Liver (tissue), 9 donors: ENCODE results near the gene FAM217A. TPM values are rescaled to one million over a fixed set of nuclear protein-coding genes. Genes with fewer than 3 reads are reported as not detected.

Experiments used
- DNase-seq: peaks from one replicate; pipeline ENCODE4 v3.0.0-alpha.2; 2017; ENCODE audit warnings: low spot score
- H3K27ac ChIP-seq, 2 donors: one replicate each; pipeline ENCODE4 v1.7.0; 2013; ENCODE audit warnings: inconsistent platforms in 2 of 2, low read length in 2 of 2, control low read depth in 1 of 2, low read depth in 1 of 2, mild to moderate bottlenecking in 1 of 2
- H3K27me3 ChIP-seq, 4 donors: one replicate each; pipeline versions ENCODE4 v1.6.1 to v1.7.0; 2013; ENCODE audit warnings: low read length in 3 of 4, inconsistent platforms in 1 of 4, mild to moderate bottlenecking in 1 of 4, moderate library complexity in 1 of 4; ENCODE audit not compliant: control insufficient read depth in 4 of 4, insufficient read depth in 4 of 4
- H3K36me3 ChIP-seq, 4 donors: one replicate each; pipeline versions ENCODE4 v1.6.1 to v1.7.0; 2013; ENCODE audit warnings: low read length in 3 of 4, mild to moderate bottlenecking in 3 of 4, low read depth in 1 of 4, moderate library complexity in 1 of 4; ENCODE audit not compliant: control insufficient read depth in 4 of 4, insufficient read depth in 3 of 4
- H3K4me1 ChIP-seq, 4 donors: one replicate each; pipeline versions ENCODE4 v1.6.1 to v1.7.0; 2013; ENCODE audit warnings: low read length in 3 of 4, mild to moderate bottlenecking in 3 of 4, moderate library complexity in 1 of 4; ENCODE audit not compliant: control insufficient read depth in 4 of 4, insufficient read depth in 4 of 4
- H3K4me3 ChIP-seq, 3 donors: one replicate each; pipeline versions ENCODE4 v1.6.1 to v1.7.0; 2013; ENCODE audit warnings: low read length in 3 of 3, control low read depth in 1 of 3, low read depth in 1 of 3, mild to moderate bottlenecking in 1 of 3
- H3K9ac ChIP-seq, 2 donors: one replicate each; pipeline ENCODE4 v1.7.0; 2013; ENCODE audit warnings: low read length in 2 of 2, mild to moderate bottlenecking in 2 of 2, moderate library complexity in 2 of 2, control low read depth in 1 of 2, low read depth in 1 of 2
- H3K9me3 ChIP-seq, 4 donors: one replicate each; pipeline versions ENCODE4 v1.6.1 to v1.7.0; 2013; ENCODE audit warnings: low read length in 3 of 4; ENCODE audit not compliant: control insufficient read depth in 4 of 4
- CTCF ChIP-seq: fragments of 150-350 bp; IDR thresholded peaks from 2 replicates; pipeline ENCODE4 v1.5.1; 2017; ENCODE audit warnings: improper control_type of control experiment, low read depth, low read length; ENCODE audit not compliant: missing input control
- FOXA2 ChIP-seq: IDR thresholded peaks from 2 replicates; pipeline ENCODE4 v1.6.1; 2016; ENCODE audit warnings: antibody characterized with exemption
- HNF4A ChIP-seq, 2 donors: conservative IDR thresholded peaks; 2 replicates each; pipeline ENCODE4 v1.6.1; 2016; ENCODE audit warnings: antibody characterized with exemption in 2 of 2, mild to moderate bottlenecking in 2 of 2
- HNF4G ChIP-seq: IDR thresholded peaks from 2 replicates; pipeline ENCODE4 v1.6.1; 2016; ENCODE audit warnings: antibody characterized with exemption
- NR2F2 ChIP-seq: IDR thresholded peaks from 2 replicates; pipeline ENCODE4 v1.6.1; 2016; ENCODE audit warnings: antibody characterized with exemption
- RAD21 ChIP-seq, 2 donors: IDR thresholded peaks; 2 replicates each; pipeline ENCODE4 v1.6.1; 2016; ENCODE audit warnings: antibody characterized with exemption in 2 of 2, mild to moderate bottlenecking in 2 of 2
- REST ChIP-seq: IDR thresholded peaks from 2 replicates; pipeline ENCODE4 v1.6.1; 2016; ENCODE audit warnings: antibody characterized with exemption, mild to moderate bottlenecking
- SP1 ChIP-seq: IDR thresholded peaks from 2 replicates; pipeline ENCODE4 v1.6.1; 2018; ENCODE audit warnings: antibody characterized with exemption, mild to moderate bottlenecking
- TAF1 ChIP-seq: conservative IDR thresholded peaks from 2 replicates; pipeline ENCODE4 v1.6.1; 2016; ENCODE audit warnings: antibody characterized with exemption, mild to moderate bottlenecking
- YY1 ChIP-seq: IDR thresholded peaks from 2 replicates; pipeline ENCODE4 v1.6.1; 2016; ENCODE audit warnings: antibody characterized with exemption, mild to moderate bottlenecking
- WGBS: extraction: QIAGEN DNeasy Blood & Tissue Kit; methylation state at CpG from one replicate; pipeline ENCODE4 v1.1.7; 2013; 5-methylcytosine and 5-hydroxymethylcytosine counted together
- polyA plus RNA-seq, 2 donors: library from polyadenylated mRNA; stranded (reverse) in 1 of 2; unstranded in 1 of 2; fragments of 200-250 nt in 1 of 2; fragments of >200 nt in 1 of 2; fragmentation: Nextera tagmentation in 1 of 2; extraction: Ambion mirVana in 1 of 2; gene quantifications; one replicate each; pipeline versions ENCODE4 v1.2.1 to v1.2.3, GENCODE V29; 2013 to 2015
- total RNA-seq, 2 donors: library from RNA; depleted of rRNA; stranded (reverse); fragments of >200 nt; gene quantifications; one replicate each; pipeline ENCODE4 v1.2.3, GENCODE V29; 2014
- TF ChIP-seq, protein P1 (sequence below): IDR thresholded peaks from 2 replicates; pipeline ENCODE4 v1.6.1; 2016; ENCODE audit warnings: antibody characterized with exemption
- TF ChIP-seq, protein P2 (sequence below): IDR thresholded peaks from 2 replicates; pipeline ENCODE4 v1.6.1; 2016; ENCODE audit warnings: antibody characterized with exemption
- donor health status: healthy.
- donor health status: healthy.
- donor health status: healthy.
- donor health status: healthy.
- donor health status: healthy.

Gene FAM217A
- total and polyA plus RNA-seq, 4 donors, result not detected

DNA sequence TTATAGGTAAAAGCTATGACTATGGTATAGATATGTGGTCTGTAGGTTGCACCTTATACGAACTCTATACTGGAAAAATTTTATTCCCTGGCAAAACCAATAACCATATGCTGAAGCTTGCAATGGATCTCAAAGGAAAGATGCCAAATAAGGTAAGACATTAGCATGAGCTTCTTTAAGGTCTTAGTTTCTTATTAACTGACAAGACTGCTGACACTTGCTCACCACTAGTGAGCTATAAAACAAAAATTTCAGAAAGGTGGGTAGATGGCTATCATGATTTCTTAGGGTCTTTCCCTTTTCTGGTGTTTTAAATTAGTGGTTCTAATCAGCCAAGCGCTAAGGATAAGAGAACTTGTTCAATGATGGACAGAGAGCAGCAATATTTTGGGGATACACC lies 21.9 kb downstream of the FAM217A start:
- H3K9me3 ChIP-seq, result no peaks in the 10 kb centered on the region
- H3K36me3 ChIP-seq, result peaks cover 14 to 73% (median 69%) of the 10 kb centered on the region in 4 donors
- DNase-seq, result no peak
- WGBS, result 98% methylated on average over 2 of the region's 2 CpGs
- H3K27me3 ChIP-seq, result no peaks in the 10 kb centered on the region
- H3K27ac ChIP-seq, result no peak overlapping the region
- H3K4me1 ChIP-seq, result no peaks in the 10 kb centered on the region
- TF ChIP-seq REST (no peak), YY1 (no peak)
- H3K9ac ChIP-seq, result no peak overlapping the region
- H3K4me3 ChIP-seq, result no peak overlapping the region

DNA sequence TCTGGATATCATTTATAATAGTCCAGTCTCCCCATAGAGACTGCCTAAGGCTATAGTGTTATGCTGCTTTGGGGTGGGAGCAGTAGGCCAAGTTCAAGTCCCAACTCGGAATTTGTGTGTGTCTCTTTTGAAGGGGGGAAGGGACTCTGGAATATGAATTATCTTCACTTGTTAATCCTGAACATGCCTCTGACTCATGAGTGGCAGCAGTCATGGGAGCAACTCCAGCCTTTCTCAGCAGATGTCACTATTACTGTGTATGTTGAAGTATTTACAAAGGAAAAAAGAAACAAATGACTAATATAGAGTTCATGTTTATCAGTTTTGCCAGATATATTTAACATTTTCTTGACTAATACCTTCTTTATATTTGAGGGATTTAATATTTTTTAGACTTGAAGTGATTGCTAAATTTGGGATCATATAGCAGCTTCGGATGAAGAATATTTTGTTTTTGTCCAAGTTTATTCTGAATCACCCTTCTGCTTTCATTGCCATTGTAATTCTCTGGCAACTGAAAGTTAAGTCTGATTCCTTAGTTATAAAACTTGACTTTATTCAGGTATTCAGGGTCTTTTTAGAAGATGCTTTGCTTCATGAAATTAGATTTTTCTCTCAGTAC lies 23.4 kb downstream of the FAM217A start:
- no peak overlapping the region for H3K27ac ChIP-seq
- H3K27me3 ChIP-seq, result no peaks in the 10 kb centered on the region
- H3K9me3 ChIP-seq, result no peaks in the 10 kb centered on the region
- no peaks in the 10 kb centered on the region for H3K4me1 ChIP-seq
- peaks cover 12 to 73% (median 69%) of the 10 kb centered on the region in 4 donors for H3K36me3 ChIP-seq
- H3K9ac ChIP-seq, result no peak overlapping the region
- 68% methylated on average over 2 of the region's 2 CpGs for WGBS
- no peak overlapping the region for H3K4me3 ChIP-seq
- TF ChIP-seq RAD21 (IDR thresholded peaks at IDR 0.05) (peak; percentile 74 to 77), CTCF (peak; percentile 32), SP1 (no peak)
- DNase-seq, result no peak

GRCh38 chr6:4049246-4049645 lies 29.7 kb downstream of the FAM217A start:
- H3K9ac ChIP-seq, result no peak overlapping the region
- no peaks in the 10 kb centered on the region for H3K4me1 ChIP-seq
- no peaks in the 10 kb centered on the region for H3K27me3 ChIP-seq
- H3K27ac ChIP-seq, result no peak overlapping the region
- DNase-seq, result no peak
- no peak overlapping the region for H3K4me3 ChIP-seq
- no peaks in the 10 kb centered on the region for H3K9me3 ChIP-seq
- peaks cover 7 to 75% (median 67%) of the 10 kb centered on the region in 4 donors for H3K36me3 ChIP-seq
- WGBS, result 90% methylated on average over 6 of the region's 6 CpGs
- TF ChIP-seq SP1 (no peak), HNF4G (no peak), TAF1 (no peak), CTCF (no peak), REST (no peak), RAD21 (IDR thresholded peaks at IDR 0.05) (no peak), HNF4A (conservative IDR thresholded peaks at IDR 0.05) (no peak), NR2F2 (no peak), FOXA2 (no peak)
- TF ChIP-seq, protein P1, sequence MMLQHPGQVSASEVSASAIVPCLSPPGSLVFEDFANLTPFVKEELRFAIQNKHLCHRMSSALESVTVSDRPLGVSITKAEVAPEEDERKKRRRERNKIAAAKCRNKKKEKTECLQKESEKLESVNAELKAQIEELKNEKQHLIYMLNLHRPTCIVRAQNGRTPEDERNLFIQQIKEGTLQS, result no peak
- TF ChIP-seq, protein P2, sequence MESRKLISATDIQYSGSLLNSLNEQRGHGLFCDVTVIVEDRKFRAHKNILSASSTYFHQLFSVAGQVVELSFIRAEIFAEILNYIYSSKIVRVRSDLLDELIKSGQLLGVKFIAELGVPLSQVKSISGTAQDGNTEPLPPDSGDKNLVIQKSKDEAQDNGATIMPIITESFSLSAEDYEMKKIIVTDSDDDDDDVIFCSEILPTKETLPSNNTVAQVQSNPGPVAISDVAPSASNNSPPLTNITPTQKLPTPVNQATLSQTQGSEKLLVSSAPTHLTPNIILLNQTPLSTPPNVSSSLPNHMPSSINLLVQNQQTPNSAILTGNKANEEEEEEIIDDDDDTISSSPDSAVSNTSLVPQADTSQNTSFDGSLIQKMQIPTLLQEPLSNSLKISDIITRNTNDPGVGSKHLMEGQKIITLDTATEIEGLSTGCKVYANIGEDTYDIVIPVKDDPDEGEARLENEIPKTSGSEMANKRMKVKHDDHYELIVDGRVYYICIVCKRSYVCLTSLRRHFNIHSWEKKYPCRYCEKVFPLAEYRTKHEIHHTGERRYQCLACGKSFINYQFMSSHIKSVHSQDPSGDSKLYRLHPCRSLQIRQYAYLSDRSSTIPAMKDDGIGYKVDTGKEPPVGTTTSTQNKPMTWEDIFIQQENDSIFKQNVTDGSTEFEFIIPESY, result no peak
